ENCODE data around the gene C5. TPM values are rescaled to one million over a fixed set of nuclear protein-coding genes. Genes with fewer than 3 reads are reported as not detected.

C5 gene
- polyA plus RNA-seq, 1 of the 3 experiments (the other 2 are of a cell fraction) = 1.8 TPM

DNA sequence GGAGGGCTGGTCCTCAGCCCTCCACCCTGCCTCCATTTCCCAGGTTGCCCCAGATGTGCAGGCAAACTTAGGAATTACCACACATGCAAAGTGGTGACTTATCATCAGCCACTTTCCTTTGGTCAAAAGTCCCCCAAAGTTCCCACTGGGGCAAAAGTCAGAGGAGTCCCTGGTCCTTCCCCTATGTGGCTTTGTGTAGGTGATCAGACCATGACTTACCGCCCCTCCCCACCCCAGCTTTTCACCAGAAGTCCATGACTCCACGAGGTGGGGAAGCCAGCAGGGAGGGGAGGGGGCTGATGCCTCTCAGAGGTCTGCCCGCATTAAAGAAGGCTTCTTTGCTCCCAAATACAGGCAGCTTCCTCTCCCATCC is 129.3 kb downstream of the C5 start:
- TF ChIP-seq, protein P1, sequence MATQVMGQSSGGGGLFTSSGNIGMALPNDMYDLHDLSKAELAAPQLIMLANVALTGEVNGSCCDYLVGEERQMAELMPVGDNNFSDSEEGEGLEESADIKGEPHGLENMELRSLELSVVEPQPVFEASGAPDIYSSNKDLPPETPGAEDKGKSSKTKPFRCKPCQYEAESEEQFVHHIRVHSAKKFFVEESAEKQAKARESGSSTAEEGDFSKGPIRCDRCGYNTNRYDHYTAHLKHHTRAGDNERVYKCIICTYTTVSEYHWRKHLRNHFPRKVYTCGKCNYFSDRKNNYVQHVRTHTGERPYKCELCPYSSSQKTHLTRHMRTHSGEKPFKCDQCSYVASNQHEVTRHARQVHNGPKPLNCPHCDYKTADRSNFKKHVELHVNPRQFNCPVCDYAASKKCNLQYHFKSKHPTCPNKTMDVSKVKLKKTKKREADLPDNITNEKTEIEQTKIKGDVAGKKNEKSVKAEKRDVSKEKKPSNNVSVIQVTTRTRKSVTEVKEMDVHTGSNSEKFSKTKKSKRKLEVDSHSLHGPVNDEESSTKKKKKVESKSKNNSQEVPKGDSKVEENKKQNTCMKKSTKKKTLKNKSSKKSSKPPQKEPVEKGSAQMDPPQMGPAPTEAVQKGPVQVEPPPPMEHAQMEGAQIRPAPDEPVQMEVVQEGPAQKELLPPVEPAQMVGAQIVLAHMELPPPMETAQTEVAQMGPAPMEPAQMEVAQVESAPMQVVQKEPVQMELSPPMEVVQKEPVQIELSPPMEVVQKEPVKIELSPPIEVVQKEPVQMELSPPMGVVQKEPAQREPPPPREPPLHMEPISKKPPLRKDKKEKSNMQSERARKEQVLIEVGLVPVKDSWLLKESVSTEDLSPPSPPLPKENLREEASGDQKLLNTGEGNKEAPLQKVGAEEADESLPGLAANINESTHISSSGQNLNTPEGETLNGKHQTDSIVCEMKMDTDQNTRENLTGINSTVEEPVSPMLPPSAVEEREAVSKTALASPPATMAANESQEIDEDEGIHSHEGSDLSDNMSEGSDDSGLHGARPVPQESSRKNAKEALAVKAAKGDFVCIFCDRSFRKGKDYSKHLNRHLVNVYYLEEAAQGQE (IDR thresholded peaks at IDR 0.05; ENCODE audit: low read depth, low read length) = no peak
- TF ChIP-seq TAF1 (IDR thresholded peaks at IDR 0.05; ENCODE audit: borderline replicate concordance, low read depth, low read length) (no peak), USF1 (IDR thresholded peaks at IDR 0.05; ENCODE audit: borderline replicate concordance, low read depth) (no peak), EP300 (IDR thresholded peaks at IDR 0.05; ENCODE audit: borderline replicate concordance in 1 of 2, low read depth in 1 of 2, low read length in 1 of 2) (no peak), CHD2 (IDR thresholded peaks at IDR 0.05; ENCODE audit: low read length, partially characterized antibody) (no peak), RXRA (IDR thresholded peaks at IDR 0.05; ENCODE audit: borderline replicate concordance, low read depth) (no peak), TEAD4 (IDR thresholded peaks at IDR 0.05; ENCODE audit: borderline replicate concordance, insufficient read depth) (no peak)
- TF ChIP-seq, protein P2, sequence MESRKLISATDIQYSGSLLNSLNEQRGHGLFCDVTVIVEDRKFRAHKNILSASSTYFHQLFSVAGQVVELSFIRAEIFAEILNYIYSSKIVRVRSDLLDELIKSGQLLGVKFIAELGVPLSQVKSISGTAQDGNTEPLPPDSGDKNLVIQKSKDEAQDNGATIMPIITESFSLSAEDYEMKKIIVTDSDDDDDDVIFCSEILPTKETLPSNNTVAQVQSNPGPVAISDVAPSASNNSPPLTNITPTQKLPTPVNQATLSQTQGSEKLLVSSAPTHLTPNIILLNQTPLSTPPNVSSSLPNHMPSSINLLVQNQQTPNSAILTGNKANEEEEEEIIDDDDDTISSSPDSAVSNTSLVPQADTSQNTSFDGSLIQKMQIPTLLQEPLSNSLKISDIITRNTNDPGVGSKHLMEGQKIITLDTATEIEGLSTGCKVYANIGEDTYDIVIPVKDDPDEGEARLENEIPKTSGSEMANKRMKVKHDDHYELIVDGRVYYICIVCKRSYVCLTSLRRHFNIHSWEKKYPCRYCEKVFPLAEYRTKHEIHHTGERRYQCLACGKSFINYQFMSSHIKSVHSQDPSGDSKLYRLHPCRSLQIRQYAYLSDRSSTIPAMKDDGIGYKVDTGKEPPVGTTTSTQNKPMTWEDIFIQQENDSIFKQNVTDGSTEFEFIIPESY (IDR thresholded peaks at IDR 0.05; ENCODE audit: borderline replicate concordance, low read depth) = no peak
- Histone ChIP-seq H3K4me2 (no peak overlapping the region), H3K9ac (no peak overlapping the region), H3K27ac (ENCODE audit: low read depth in 2 of 2, low read length in 1 of 2) (peak overlapping the region in 1 of 2 experiments; percentile 92; a peak in 2 of 4 replicates), H3K27me3 (ENCODE audit: insufficient read depth) (no peaks in the 10 kb centered on the region), H3K4me1 (ENCODE audit: control insufficient read depth in 1 of 2, insufficient read depth in 2 of 2, low read depth in 1 of 2, low read length in 1 of 2) (peaks cover 29 to 73% of the 10 kb centered on the region in 2 experiments), H3F3A (replicated peaks; ENCODE audit: insufficient read depth) (peaks cover 5% of the 10 kb centered on the region), H3K36me3 (replicated peaks in 1 of 2; ENCODE audit: control insufficient read depth in 1 of 2, insufficient read depth in 2 of 2, low read length in 1 of 2) (no peaks in the 10 kb centered on the region), H3K4me3 (ENCODE audit: low read depth in 2 of 2, low read length in 1 of 2) (no peak overlapping the region), H2AFZ (ENCODE audit: low read depth) (no peak overlapping the region), H4K20me1 (ENCODE audit: insufficient read depth) (no peaks in the 10 kb centered on the region), H3K9me3 (no peaks in the 10 kb centered on the region), H3K79me2 (ENCODE audit: insufficient read depth) (no peaks in the 10 kb centered on the region), H3K9me2 (no peaks in the 10 kb centered on the region)
- no peak for DNase-seq
- 0% methylated on average over 1 of the region's 3 CpGs for WGBS (ENCODE audit: low lambda C conversion rate)
- ChIA-PET CTCF (interaction anchor here (0.8 to 6.3 kb wide), 6 partner anchors 9 to 45 kb away, joined by 3 to 42 read pairs (median 4); no protein-coding TSS in a partner anchor), POLR2A (interaction anchor here (1.4 kb wide), 1 partner anchor 15 kb away, joined by 10 read pairs; no protein-coding TSS in a partner anchor)

Data from SK-N-SH (cell line).